Diencephalon (tissue), 1 donor: ENCODE data around the gene WBP1L. TPM values are rescaled to one million over a fixed set of nuclear protein-coding genes. Genes with fewer than 3 reads are reported as not detected.

Source experiments
- small RNA-seq: library from RNA; depleted of rRNA; stranded (forward); fragments of <200 nt; gene quantifications from one replicate; pipeline ENCODE3, GENCODE V24; 2014
- total RNA-seq: library from RNA; depleted of rRNA; stranded (reverse); fragments of >200 nt; gene quantifications from one replicate; pipeline ENCODE4 v1.2.3, GENCODE V29; 2014

Gene WBP1L
- 36.7 TPM for total RNA-seq

GRCh38 chr10:102743588-102744373 is at the start of gene WBP1L:
Gene WBP1L, plus strand, starts transcription at chr10:102743948. Its CDS starts 106 bp downstream, at chr10:102744054.

GRCh38 chr10:102713814-102714620 is 29.7 kb upstream of the WBP1L start, which contains the start of gene ARL3:
Gene ARL3, minus strand, starts transcription at chr10:102714397. Its CDS starts 122 bp downstream, at chr10:102714275.

DNA sequence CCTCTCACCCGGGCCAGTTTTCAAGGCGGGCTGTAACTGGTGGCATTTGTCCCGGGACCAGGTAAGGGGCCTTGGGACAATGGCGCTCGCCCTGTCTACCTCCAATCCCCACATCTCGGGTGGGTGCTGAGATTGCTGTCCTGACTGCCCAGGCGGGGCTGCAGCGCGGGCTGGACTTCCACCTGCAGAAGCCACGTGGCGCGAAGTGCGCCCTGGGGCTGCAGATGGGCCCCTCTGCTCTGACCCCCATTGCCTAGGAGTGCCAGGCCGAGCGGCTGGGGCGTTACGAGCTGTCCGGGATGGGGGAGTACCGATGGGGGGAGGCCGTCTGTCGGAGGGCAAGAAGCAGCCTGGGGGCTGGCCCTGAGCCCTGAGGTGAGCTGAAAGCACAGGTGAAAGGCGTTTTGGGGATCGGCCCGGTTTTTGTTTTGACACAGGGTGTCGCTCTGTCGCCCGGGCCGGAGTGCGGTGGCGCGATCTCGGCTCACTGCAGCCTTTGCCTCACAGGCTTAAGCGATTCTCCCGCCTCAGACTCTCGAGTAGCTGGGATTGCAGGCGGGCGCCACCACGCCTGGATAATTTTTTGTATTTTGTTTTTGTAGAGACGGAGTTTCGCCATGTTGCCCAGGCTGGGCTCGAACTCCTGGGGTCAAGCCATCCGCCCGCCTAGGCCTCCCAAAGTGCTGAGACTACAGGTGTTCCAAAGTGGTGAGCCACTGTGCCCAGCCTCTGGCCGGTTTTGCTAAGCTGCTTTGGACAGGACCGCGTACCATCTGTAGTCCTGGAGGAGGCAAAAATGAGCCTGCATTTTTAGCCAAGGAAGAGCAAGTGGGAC is 28.9 kb upstream of the WBP1L start, which contains the start of gene SFXN2:
Gene SFXN2, plus strand, starts transcription at position 16 of the 835 bp plus-strand sequence. CDS start 12,001 bp downstream, outside the sequence.

GRCh38 chr10:102837230-102837721 is 93.5 kb downstream of the WBP1L start, which contains the start of gene CYP17A1:
Gene CYP17A1, minus strand, starts transcription at chr10:102837413. Its CDS starts 52 bp downstream, at chr10:102837361.

Small RNA genes lying within 50 kb of the gene (small RNA-seq; reads per million reads assigned to genes)
- not detected for gene RNU6-1231P

Other genes with a start within 250 kb of the WBP1L start
- 183 TPM for gene ACTR1A, start 241.2 kb upstream of the WBP1L start, total RNA-seq
- 4.8 TPM for gene SUFU, start 240.0 kb upstream of the WBP1L start, total RNA-seq
- 50.1 TPM for gene TRIM8, start 99.5 kb upstream of the WBP1L start, total RNA-seq
- 38.8 TPM for gene ARL3, start 29.6 kb upstream of the WBP1L start, total RNA-seq
- gene SFXN2, start 29.3 kb upstream of the WBP1L start, total RNA-seq, result 7.6 TPM
- not detected for gene CYP17A1, start 93.5 kb downstream of the WBP1L start, total RNA-seq
- 40.6 TPM for gene BORCS7, start 110.3 kb downstream of the WBP1L start, total RNA-seq
- 11.1 TPM for gene AS3MT, start 125.5 kb downstream of the WBP1L start, total RNA-seq
- gene CNNM2, start 174.3 kb downstream of the WBP1L start, total RNA-seq, result 10.4 TPM